ENCODE results near the gene C10orf62. TPM values are rescaled to one million over a fixed set of nuclear protein-coding genes. Genes with fewer than 3 reads are reported as not detected.

Gene C10orf62
- total RNA-seq, 1 donor from 2014 or later = 0.48 TPM

- no peak for ATAC-seq (ENCODE audit: poor library complexity)
- intact Hi-C loops (cut with DNase I) = no loop called here
- no peak for DNase-seq
Observed at GRCh38 chr10:97580421-97581367, 8.8 kb upstream of the C10orf62 start.

DNA sequence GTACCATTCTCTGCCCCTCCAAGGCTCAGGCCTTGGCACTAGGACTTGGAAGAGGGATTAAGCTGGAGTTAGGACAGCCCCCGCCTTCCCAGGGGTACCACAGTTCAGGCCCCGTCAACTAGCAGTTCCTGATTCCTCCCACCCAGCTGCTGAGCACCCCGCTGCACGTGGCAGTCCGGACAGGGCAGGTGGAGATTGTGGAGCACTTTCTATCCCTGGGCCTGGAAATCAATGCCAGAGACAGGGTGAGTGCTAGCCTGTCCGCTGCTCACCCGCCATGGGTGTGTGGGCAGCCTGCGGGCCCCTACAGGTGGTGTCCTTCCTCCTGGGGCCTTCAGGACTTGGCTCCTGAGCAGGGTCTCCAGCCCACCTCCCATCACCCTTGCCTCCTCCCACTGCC is 7.4 kb upstream of the C10orf62 start:
- no peak for ATAC-seq (ENCODE audit: poor library complexity)
- DNase-seq = no peak
- intact Hi-C loops (cut with DNase I) = no loop called here

DNA sequence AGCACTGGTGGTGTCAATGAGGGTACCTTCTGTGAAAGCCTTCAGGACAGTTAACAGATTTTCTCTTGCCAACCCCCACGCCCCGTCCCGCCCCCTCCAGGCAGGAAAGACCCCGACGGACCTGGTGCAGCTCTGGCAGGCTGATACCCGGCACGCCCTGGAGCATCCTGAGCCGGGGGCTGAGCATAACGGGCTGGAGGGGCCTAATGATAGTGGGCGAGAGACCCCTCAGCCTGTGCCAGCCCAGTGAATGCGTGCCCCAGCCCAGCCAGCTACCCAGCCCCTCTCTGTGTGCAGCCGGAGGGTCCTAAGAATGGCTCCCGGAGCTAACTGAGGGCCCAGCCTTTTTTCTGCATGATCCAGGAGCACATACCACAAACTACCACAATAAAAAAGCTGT is 6.0 kb upstream of the C10orf62 start:
- no peak for ATAC-seq (ENCODE audit: poor library complexity)
- DNase-seq = no peak

DNA sequence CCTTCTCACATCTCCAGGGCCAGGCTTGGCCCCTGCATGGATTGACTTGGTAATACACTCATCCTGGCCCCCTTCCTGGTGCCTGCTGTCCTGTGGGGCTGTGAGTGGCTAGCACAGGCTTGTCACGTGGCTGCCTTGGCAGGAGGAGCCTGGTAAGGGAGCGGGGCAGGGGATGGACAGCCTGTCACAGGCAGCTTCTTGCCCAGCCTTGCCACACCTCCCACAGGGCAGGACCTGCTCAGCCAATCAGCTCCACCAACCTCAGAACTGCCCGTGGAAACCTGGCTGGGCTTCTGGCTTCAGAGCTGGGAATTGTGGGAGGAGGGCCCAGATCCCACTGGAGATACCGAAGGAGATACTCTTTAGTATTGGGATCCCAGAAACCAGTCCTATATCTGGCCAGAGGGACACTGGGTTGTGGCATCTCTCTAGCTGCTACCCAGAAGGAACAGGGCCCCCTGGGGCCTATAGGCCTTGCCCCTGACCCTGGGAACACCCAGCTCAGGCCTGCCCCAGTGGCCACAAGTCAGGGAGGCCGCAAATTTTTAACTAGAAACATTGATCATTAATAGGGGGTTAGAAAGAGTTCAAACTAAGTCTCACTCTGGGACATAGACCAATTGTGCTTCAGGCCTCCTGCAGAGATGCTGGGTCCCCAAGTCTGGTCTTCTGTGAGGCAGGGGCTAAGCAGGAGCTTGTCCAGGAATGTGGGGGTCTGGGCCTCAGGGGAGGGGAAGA is 5.3 kb upstream of the C10orf62 start, which contains the start of gene HOGA1:
Gene HOGA1 (plus strand): TSS at position 330 of the 738 bp plus-strand sequence. CDS start 315 bp downstream, at position 645.
- peak; percentile 91 for ATAC-seq (ENCODE audit: poor library complexity)
- intact Hi-C loops (cut with DNase I) = no loop called here
- DNase-seq = peak; percentile 90

More for the DNA sequence above, 6.0 kb upstream of the C10orf62 start:
- intact Hi-C loops (cut with DNase I) = no loop called here

GRCh38 chr10:97584798-97585438 is 4.6 kb upstream of the C10orf62 start:
- intact Hi-C loops (cut with DNase I) = no loop called here
- DNase-seq = no peak
- ATAC-seq (ENCODE audit: poor library complexity) = peak; percentile 56

GRCh38 chr10:97585439-97585811 is 4.1 kb upstream of the C10orf62 start:
- DNase-seq = no peak
- ATAC-seq (ENCODE audit: poor library complexity) = peak; percentile 3
- intact Hi-C loops (cut with DNase I) = no loop called here

GRCh38 chr10:97587183-97587582 is 2.3 kb upstream of the C10orf62 start:
- no peak for ATAC-seq (ENCODE audit: poor library complexity)
- no peak for DNase-seq
- intact Hi-C loops (cut with DNase I) = no loop called here

DNA sequence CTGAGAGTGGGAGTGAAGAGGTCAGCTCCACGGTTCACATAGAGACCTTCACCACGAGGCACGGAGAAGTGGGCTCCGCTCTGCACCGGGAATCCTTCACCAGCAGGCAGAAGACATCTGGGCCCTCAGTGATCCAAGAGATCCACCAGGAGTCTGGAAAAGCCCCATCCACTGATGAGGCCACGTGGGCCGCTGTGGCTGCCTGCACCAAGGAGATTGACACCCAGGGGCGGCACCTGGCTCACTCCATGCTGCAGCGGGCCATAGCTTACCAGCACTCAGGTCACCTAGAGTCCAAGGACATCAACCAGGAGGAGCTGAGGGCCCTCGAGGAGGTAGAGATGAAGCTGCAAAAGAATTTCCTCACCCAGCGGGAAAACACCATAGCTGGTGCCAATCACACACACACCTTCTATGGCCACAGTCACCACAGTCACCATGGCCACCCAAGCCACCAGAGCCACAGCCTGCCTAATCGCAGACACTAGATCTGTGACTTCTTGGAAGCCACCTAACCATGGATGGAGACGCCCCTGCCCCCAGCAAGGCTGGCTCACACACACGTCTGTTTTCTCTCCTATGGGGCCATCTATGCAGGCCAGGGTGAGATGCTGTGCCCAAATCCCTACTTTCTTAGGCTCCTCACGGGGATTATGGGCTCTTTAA is 694 bp downstream of the C10orf62 start:
- ATAC-seq (ENCODE audit: poor library complexity) (no peak), DNase-seq (peak; percentile 12)
- intact Hi-C loops (cut with DNase I) = no loop called here

DNA sequence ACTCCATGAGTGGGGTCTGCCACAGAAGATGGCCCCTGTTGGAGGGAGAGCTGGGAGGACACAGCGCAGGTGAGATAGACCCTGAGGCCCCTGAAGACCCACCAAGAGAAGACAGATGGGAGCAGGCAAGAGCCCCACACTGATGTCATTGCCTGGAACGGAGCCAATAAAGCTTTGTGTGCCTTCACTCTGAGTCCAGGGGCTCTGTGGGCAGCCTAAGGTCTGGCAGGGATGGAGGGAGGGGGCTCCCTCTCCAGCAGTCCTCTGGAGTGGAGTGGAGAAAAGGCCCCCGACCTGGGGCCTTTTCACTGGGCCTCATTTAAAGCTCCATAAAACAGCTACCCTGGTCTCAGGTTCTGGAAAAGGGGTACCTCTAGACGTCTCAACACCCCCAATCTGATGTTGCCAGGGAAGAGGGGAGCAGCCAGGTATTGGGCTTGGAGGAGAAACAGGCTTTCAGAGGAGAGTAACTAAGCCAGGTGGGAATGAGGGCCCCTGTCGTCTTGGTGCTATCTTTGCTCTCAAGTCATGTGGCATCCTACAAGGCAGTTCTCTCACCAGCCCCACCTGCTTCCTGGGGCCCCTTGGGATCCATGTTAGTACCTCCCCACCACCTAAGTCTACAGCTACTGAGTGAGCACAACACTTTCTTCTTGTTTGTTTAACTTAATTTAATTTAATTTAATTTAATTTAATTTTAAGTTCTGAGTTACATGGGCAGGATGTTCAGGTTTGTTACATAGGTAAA is 1.4 kb downstream of the C10orf62 start:
- DNase-seq = peak; percentile 5
- no peak for ATAC-seq (ENCODE audit: poor library complexity)
- intact Hi-C loops (cut with DNase I) = no loop called here

GRCh38 chr10:97593421-97593820 is 3.9 kb downstream of the C10orf62 start:
- intact Hi-C loops (cut with DNase I) = no loop called here
- ATAC-seq (ENCODE audit: poor library complexity) = no peak

GRCh38 chr10:97596101-97597082 is 6.9 kb downstream of the C10orf62 start:
- intact Hi-C loops (cut with DNase I) = no loop called here
- DNase-seq (no peak), ATAC-seq (ENCODE audit: poor library complexity) (peak; percentile 94)

More at GRCh38 chr10:97593421-97593820, 3.9 kb downstream of the C10orf62 start:
- DNase-seq = peak; percentile 10

DNA sequence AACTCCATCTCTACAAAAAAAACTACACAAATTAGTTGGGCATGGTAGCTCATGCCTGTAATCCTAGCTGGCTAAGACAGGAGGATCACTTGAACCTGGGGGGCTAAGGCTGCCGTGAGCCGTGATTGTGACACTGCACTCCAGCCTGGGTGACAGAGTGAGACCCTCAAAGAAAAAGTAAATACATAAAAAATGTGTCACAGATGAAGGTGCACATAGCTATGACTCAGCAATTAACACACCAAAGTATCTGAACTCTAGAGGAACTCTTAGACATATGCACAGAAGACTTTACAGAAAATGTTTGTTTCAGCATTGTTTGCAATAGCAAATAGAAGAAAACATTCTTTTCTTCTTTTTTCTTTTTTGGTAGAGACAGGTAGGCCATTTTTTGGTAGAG is 8.3 kb downstream of the C10orf62 start:
- no peak for DNase-seq
- intact Hi-C loops (cut with DNase I) = no loop called here
- no peak for ATAC-seq (ENCODE audit: poor library complexity)

DNA sequence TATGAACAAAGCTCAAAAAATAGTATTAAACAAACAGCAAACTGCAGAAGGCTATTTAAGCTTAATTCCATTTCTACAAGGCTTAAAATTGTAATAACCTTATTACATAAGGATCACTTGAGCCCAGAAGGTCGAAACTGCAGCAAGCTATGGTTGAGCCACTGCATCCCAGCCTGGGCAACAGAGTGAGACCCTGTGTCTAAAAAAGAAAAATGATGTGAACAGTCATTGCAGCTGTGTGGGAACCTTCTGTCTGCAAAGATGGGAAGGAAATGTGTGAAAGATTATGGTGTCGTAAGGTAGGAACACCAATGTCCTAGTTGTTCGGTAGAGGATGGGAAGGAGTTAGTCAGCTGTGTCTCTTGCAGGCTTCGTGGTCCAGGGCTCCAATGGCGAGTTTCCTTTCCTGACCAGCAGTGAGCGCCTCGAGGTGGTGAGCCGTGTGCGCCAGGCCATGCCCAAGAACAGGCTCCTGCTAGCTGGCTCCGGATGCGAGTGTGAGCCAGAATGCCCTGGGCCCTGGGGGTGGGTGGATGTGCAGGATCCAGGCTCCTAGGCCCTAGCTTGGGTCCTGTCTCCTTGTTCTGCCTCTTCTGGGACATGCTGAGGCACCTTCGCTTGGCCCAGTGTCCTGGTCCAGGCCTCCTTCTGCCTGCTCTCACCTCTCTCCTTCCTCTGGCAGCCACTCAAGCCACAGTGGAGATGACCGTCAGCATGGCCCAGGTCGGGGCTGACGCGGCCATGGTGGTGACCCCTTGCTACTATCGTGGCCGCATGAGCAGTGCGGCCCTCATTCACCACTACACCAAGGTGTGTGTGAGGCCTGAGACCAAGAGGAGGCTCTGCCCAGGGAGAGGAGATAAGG is 9.1 kb downstream of the C10orf62 start:
- DNase-seq (no peak), ATAC-seq (ENCODE audit: poor library complexity) (no peak)
- intact Hi-C loops (cut with DNase I) = no loop called here

DNA sequence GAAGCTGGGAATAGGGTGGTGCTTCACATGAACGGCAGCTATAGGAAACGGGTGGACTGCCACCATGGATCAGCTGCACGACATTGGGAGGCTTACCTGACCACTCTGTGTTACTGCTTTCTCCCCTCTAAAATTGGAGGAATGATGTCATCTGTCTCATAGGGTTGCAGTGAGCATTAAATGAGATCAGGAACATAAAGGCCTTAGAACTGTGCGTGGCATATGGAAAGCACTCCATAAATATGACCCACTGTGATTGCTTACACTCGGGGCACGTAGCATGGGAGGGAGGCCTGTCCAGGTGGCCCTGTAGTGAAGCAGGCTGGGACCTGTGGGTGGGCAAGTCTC is 9.7 kb downstream of the C10orf62 start:
- DNase-seq = no peak
- intact Hi-C loops (cut with DNase I) = no loop called here
- ATAC-seq (ENCODE audit: poor library complexity) = no peak

DNA sequence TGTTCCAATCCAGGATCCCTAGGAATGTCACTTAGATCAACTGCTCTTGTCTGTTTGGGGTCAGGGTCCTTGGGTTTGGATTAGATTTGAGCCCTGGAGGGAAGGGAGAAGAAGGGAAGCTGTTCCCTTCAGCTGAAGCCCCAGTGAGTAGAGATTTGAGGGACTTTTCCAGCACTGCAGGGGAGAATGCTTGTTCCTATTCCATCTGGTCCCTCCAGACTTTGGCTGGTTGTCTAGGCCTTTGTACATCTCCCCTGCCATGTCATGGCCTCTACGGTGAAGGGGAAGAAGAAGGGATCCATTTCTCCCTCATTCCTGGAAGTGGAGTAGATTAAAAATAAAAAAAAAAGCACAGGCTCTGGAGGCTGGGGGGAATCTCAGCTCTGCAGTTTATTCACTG is 11.1 kb downstream of the C10orf62 start:
- no peak for DNase-seq
- intact Hi-C loops (cut with DNase I) = no loop called here
- no peak for ATAC-seq (ENCODE audit: poor library complexity)
